ENCODE data around the gene RHCG.

RHCG gene

GRCh38 chr15:89515477-89515876 lies 19.1 kb upstream of the RHCG start:
- ATAC-seq (replicated peaks) (no peak), DNase-seq (no peak)
- Mint-ChIP-seq H3K36me3 (no peaks in the 10 kb centered on the region), H3K27me3 (peaks cover 32 to 39% of the 10 kb centered on the region in 2 donors), H3K4me3 (no peak overlapping the region), H3K27ac (no peak overlapping the region), H3K9me3 (no peaks in the 10 kb centered on the region), H3K4me1 (no peaks in the 10 kb centered on the region)

DNA sequence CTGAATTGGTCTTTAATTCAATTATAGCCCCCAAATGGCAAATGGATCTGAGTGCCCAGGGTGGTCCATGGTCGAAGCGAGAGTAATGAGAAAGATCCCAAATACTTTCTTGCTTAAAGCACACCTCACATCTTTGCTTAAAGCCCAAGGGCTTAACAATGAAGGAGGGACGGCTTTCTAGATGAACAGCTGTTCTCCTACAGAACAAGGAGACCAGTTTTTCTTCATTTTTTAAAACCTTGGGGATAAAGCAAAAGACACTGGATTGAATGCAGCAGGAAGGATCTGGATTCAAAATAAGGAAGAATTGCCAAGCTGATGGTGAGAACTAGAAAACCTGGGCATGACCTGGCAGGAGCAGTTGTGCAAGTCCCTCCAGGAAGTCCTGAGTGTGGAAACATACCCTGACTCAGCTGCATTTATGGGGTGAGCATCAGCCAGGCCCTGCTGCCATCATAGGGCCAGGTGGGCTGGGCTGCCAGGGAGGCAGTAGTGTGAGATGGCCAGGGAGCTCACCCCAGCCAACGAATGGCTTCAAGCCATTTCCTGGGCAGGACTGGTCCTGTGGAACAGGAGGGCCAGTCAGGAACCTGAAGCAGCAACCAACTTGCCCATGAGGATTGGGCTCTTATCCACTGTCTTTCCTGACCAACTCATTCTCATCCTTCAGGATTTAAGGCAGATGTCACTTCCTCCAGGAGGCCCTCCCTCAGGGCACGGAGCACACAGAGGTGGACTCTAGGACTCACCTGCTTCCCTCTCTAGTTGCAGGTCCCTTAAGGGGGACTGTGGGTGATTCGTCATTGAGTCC lies 18.4 kb upstream of the RHCG start:
- Mint-ChIP-seq H3K36me3 (no peaks in the 10 kb centered on the region), H3K27me3 (peaks cover 35 to 45% of the 10 kb centered on the region in 2 donors), H3K27ac (no peak overlapping the region), H3K4me3 (no peak overlapping the region), H3K4me1 (no peaks in the 10 kb centered on the region), H3K9me3 (no peaks in the 10 kb centered on the region)
- ATAC-seq (replicated peaks) (no peak), DNase-seq (no peak)

DNA sequence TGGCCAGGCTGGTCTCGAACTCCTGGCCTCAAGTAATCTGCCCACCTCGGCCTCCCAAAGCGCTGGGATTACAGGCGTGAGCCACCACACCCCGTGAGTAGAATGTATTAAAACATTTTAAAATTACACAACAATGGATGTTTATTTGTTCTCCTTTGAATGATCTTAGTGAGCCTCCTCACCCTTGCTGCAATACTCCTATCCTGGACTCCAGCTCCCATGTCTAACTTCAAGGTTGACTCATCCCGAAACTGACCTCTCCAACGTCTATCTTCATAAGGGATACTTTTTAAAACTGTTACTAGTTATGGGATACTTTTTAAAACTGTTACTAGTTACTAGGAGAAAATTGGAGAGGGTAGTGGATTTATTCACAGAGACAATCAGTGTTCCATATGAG lies 17.8 kb upstream of the RHCG start:
- Mint-ChIP-seq H3K27ac (no peak overlapping the region), H3K9me3 (no peaks in the 10 kb centered on the region), H3K4me3 (no peak overlapping the region), H3K27me3 (peaks cover 35 to 46% of the 10 kb centered on the region in 2 donors), H3K4me1 (no peaks in the 10 kb centered on the region), H3K36me3 (no peaks in the 10 kb centered on the region)
- ATAC-seq (replicated peaks) = no peak
- DNase-seq = no peak

- Mint-ChIP-seq H3K27me3 (peaks cover 35 to 46% of the 10 kb centered on the region in 2 donors), H3K27ac (no peak overlapping the region), H3K36me3 (no peaks in the 10 kb centered on the region), H3K4me3 (no peak overlapping the region), H3K4me1 (no peaks in the 10 kb centered on the region), H3K9me3 (no peaks in the 10 kb centered on the region)
- ATAC-seq (replicated peaks) = no peak
- DNase-seq = no peak
Measured at GRCh38 chr15:89513284-89513683, 16.9 kb upstream of the RHCG start.

- DNase-seq = no peak
- Mint-ChIP-seq H3K36me3 (no peaks in the 10 kb centered on the region), H3K9me3 (no peaks in the 10 kb centered on the region), H3K27me3 (peaks cover 35 to 46% of the 10 kb centered on the region in 2 donors), H3K27ac (no peak overlapping the region), H3K4me1 (no peaks in the 10 kb centered on the region), H3K4me3 (no peak overlapping the region)
- no peak for ATAC-seq (replicated peaks)
Measured at GRCh38 chr15:89512631-89513030, 16.2 kb upstream of the RHCG start.

GRCh38 chr15:89506026-89506686 lies 9.8 kb upstream of the RHCG start:
- no peaks in the 10 kb centered on the region for H3K36me3 Mint-ChIP-seq

DNA sequence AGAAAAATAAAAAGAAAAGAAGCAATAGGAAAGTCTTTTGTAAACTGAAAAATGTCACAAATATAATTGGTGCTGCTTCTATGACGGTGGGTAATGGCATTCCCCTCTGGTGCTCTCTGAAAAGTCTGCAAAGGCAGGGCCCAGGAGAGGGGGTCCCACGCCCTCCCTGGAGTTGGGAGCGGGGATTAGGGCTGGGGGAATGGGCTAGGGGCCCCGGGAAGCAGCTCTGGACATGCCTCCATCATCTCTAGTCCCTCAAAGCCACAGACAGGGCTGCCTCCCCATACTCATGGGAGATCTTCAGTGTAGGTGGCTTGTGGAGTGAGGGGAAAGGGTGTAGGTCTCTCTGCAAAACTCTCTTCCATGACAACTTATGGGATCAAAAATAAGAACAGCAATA lies 7.8 kb upstream of the RHCG start:
- Mint-ChIP-seq H3K4me1 (no peaks in the 10 kb centered on the region), H3K9me3 (peaks cover 0 to 1% of the 10 kb centered on the region in 2 donors), H3K4me3 (no peak overlapping the region), H3K27me3 (peaks cover 62% of the 10 kb centered on the region in 2 donors), H3K27ac (no peak overlapping the region), H3K36me3 (no peaks in the 10 kb centered on the region)
- ATAC-seq (replicated peaks) (no peak), DNase-seq (no peak)

More at GRCh38 chr15:89506026-89506686, 9.8 kb upstream of the RHCG start:
- Mint-ChIP-seq H3K9me3 (peaks cover 0 to 1% of the 10 kb centered on the region in 2 donors), H3K27ac (no peak overlapping the region), H3K4me1 (no peaks in the 10 kb centered on the region), H3K4me3 (no peak overlapping the region), H3K27me3 (peaks cover 51 to 57% of the 10 kb centered on the region in 2 donors)
- DNase-seq (no peak), ATAC-seq (replicated peaks) (no peak)

DNA sequence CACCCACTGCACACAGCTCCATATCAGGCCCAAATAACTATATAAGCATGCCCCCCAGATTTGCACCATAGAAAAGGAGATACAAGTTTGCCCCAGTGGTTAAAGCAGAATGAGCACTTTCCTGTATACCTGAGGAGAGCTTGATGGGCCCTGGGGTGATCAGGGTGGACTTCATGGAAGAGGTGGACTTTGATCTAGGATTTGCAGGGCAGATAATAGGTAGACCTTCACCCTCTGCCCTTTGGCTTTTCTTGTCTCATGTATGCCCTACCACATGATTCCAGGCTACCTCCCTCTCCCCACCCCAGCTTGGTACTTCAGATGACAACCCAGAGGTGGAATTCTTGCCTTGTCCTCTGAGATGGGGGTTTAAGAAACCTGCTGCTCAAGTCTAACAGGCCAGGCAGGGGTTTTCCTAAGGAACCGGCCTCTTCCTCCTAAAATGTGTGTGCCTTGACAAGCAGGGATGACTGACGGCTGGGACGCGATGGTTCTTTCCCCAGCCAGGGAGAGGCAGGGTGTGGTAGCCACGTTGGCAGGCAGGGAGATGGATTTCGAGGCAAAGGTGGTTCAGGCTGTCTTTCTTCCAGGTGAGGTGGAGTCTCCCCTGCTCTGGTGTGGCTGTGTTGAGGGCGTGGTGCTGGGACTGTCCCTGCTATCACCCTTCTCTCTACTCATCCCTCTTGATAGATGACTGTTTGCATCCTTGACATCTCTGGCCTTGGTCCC lies 6.6 kb upstream of the RHCG start:
- Mint-ChIP-seq H3K27me3 (peaks cover 67 to 72% of the 10 kb centered on the region in 2 donors), H3K27ac (no peak overlapping the region), H3K9me3 (peaks cover 0 to 1% of the 10 kb centered on the region in 2 donors), H3K36me3 (no peaks in the 10 kb centered on the region), H3K4me3 (no peak overlapping the region), H3K4me1 (no peaks in the 10 kb centered on the region)
- DNase-seq = no peak
- ATAC-seq (replicated peaks) = no peak

DNA sequence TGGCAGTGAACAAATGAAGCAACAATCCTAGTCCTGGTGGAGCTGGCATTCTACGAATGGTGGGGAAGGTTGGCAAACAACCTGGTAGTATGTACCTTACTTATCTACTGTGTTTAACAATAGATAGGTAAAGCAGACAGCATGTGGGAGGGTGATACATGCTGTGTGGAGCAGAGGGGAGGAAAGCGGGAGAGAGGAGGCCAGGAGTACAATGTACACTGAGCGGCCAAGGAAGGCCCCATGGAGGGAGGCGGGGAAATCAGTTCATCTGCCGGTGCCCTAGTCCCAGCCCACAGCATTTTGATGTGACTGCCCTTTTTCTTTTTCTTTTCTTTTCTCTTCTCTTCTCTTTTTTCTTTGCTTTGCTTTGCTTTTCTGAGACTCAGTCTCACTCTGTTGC lies 5.3 kb upstream of the RHCG start:
- DNase-seq (no peak), ATAC-seq (replicated peaks) (no peak)
- no peak overlapping the region for H3K27ac Mint-ChIP-seq
- H3K27me3 Mint-ChIP-seq = peaks cover 71 to 77% of the 10 kb centered on the region in 2 donors
- H3K4me3 Mint-ChIP-seq = no peak overlapping the region
- no peaks in the 10 kb centered on the region for H3K9me3 Mint-ChIP-seq
- no peaks in the 10 kb centered on the region for H3K36me3 Mint-ChIP-seq
- H3K4me1 Mint-ChIP-seq = no peaks in the 10 kb centered on the region

DNA sequence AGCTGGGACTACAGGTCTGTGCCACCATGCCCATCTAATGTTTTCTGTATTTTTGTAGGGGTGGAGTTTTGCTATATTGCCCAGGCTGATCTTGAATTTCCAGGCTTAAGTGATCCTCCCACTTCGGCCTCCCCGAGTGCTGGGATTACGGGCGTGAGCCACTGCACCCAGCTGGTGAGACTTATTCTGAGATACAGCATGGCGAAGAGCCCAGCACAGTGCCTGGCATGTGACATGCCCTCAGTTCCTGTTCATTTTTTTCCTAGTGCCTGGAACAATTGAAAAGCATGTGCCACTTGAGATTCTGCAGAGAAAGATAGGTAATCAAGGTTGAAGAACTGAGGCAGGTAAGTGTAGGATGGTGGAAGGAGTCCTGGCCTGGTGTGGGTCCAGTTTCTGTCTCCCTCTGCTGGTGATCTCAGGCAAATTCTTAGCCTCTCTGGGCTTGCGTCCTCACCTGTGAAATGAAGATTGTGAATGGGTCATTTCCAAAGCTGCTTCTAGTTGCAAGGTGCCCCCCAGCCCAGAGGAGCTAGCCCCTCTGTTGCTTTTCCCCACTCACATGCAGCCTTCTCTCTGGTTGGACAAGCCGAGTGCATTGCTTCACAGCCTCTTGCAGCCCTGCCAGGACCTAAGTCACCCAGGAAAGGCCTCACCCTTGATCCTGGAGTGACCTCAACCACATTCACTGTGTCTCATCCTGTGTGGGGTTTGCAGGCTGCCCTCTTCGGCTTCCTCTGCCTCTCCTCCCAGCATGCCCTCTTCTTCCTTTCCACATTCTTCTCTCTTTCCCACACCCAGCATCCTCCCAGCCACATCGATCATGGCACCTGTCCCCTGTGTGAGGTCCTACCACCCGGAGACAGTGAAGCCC lies 4.3 kb upstream of the RHCG start:
- no peak overlapping the region for H3K4me3 Mint-ChIP-seq
- no peak for DNase-seq
- no peaks in the 10 kb centered on the region for H3K9me3 Mint-ChIP-seq
- no peak overlapping the region for H3K27ac Mint-ChIP-seq
- no peak for ATAC-seq (replicated peaks)
- H3K36me3 Mint-ChIP-seq = no peaks in the 10 kb centered on the region
- peaks cover 5 to 8% of the 10 kb centered on the region in 2 donors for H3K4me1 Mint-ChIP-seq
- H3K27me3 Mint-ChIP-seq = peaks cover 70 to 77% of the 10 kb centered on the region in 2 donors

DNA sequence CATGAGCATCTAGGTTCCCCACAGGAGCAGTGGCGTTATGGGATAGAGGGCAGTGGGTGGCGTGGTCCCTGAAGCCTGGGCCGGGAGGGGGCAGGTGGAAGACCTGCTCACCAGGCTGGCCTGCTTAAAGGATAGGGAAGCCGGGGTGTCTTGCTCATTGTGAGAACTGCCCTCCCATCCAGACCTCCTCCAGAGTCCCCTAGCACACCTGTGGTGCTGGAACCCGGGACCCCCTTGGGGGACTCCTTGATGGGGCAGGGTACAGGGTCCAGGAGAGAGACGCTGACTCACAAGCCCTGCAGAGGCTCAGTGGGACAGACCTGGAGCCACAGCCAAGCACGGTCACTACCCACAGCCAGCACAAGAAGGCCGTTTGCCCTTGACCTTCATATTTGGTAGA lies 2.8 kb upstream of the RHCG start:
- DNase-seq = no peak
- H3K27ac Mint-ChIP-seq = no peak overlapping the region

GRCh38 chr15:89498574-89498906 lies 2.2 kb upstream of the RHCG start:
- ATAC-seq (replicated peaks) (no peak), DNase-seq (no peak)
- Mint-ChIP-seq H3K4me1 (peaks cover 6 to 11% of the 10 kb centered on the region in 2 donors), H3K27ac (no peak overlapping the region), H3K27me3 (peaks cover 72 to 81% of the 10 kb centered on the region in 2 donors), H3K4me3 (no peak overlapping the region), H3K9me3 (no peaks in the 10 kb centered on the region), H3K36me3 (no peaks in the 10 kb centered on the region)

More for the DNA sequence above, 2.8 kb upstream of the RHCG start:
- H3K4me1 Mint-ChIP-seq = peaks cover 6 to 11% of the 10 kb centered on the region in 2 donors
- ATAC-seq (replicated peaks) = no peak
- no peak overlapping the region for H3K4me3 Mint-ChIP-seq
- H3K9me3 Mint-ChIP-seq = no peaks in the 10 kb centered on the region
- H3K36me3 Mint-ChIP-seq = no peaks in the 10 kb centered on the region
- H3K27me3 Mint-ChIP-seq = peaks cover 70 to 80% of the 10 kb centered on the region in 2 donors

DNA sequence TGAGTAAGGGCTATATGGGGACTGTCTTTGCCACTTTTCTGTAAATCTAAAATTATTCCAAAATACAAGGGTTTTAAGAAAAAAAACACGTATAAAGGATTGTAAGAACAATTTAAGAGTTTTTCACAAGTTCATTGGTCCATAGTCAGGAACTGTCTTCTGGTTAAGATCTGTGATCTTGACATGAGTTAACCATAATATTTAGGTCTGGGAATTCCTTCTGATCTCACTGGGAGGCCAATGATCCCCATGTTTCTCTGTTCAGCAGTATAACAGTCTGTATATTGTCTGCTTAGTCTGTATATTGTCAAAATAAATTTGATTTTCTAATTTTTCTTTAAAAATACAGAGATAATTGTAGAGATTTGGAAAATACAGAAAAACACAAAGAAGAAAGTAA lies 848 bp upstream of the RHCG start:
- Mint-ChIP-seq H3K9me3 (no peaks in the 10 kb centered on the region), H3K4me3 (no peak overlapping the region), H3K4me1 (peaks cover 6 to 11% of the 10 kb centered on the region in 2 donors), H3K27me3 (peaks cover 72 to 78% of the 10 kb centered on the region in 2 donors), H3K27ac (no peak overlapping the region), H3K36me3 (no peaks in the 10 kb centered on the region)
- ATAC-seq (replicated peaks) (no peak), DNase-seq (no peak)

- Mint-ChIP-seq H3K4me1 (peaks cover 6 to 11% of the 10 kb centered on the region in 2 donors), H3K27ac (no peak overlapping the region), H3K36me3 (no peaks in the 10 kb centered on the region), H3K4me3 (peak overlapping the region; percentile 63 to 68), H3K9me3 (no peaks in the 10 kb centered on the region), H3K27me3 (peaks cover 69 to 77% of the 10 kb centered on the region in 2 donors)
- no peak for DNase-seq
- peak in 1 of 2 donors; percentile 15 for ATAC-seq (replicated peaks)
Measured at GRCh38 chr15:89495638-89496145, 691 bp downstream of the RHCG start.
